ENCODE data around the gene ESPNL.
"Not testable (repeated sequence)": the region's sequence is repeated elsewhere in the genome, so short reads cannot be mapped to it uniquely, and the experiment has no call there.

Gene ESPNL

GRCh38 chr2:238100049-238100820 lies at the start of gene ESPNL:
Gene ESPNL, plus strand, starts transcription at chr2:238100340. Its CDS starts 80 bp downstream, at chr2:238100420.
- Histone ChIP-seq H3K9me3 (ENCODE audit: insufficient read depth, low read depth, low read length) (no peaks in the 10 kb centered on the region), H3K36me3 (ENCODE audit: insufficient read depth, low read length) (no peaks in the 10 kb centered on the region), H2AFZ (ENCODE audit: low read length) (no peak within 1 kb of the TSS), H3K9ac (ENCODE audit: low read depth, low read length, poor library complexity, severe bottlenecking) (no peak within 1 kb of the TSS), H3K27me3 (ENCODE audit: insufficient read depth, low read length, poor library complexity, severe bottlenecking) (no peaks in the 10 kb centered on the region), H3K4me1 (ENCODE audit: insufficient read depth, low read length, poor library complexity, severe bottlenecking) (peaks cover 5% of the 10 kb centered on the region), H4K20me1 (ENCODE audit: insufficient read depth, low read length, poor library complexity, severe bottlenecking) (no peaks in the 10 kb centered on the region), H3K79me2 (ENCODE audit: insufficient read depth, low read length) (no peaks in the 10 kb centered on the region), H3K4me3 (ENCODE audit: low read length, poor library complexity, severe bottlenecking) (no peak within 1 kb of the TSS), H3K9me2 (replicated peaks; ENCODE audit: low read depth, low read length) (no peaks in the 10 kb centered on the region), H3F3A (ENCODE audit: low read depth) (no peaks in the 10 kb centered on the region), H3K4me2 (ENCODE audit: low read depth, low read length, poor library complexity, severe bottlenecking) (no peak within 1 kb of the TSS)
- TF ChIP-seq EZH2phosphoT487 (IDR thresholded peaks at IDR 0.05; ENCODE audit: borderline replicate concordance) = no peak
- no peak for TF ChIP-seq CTCF (conservative IDR thresholded peaks at IDR 0.05; ENCODE audit: low read length)

GRCh38 chr2:238053191-238053776 lies 46.9 kb upstream of the ESPNL start:
- TF ChIP-seq CTCF (conservative IDR thresholded peaks at IDR 0.05; ENCODE audit: low read length) (no peak), EZH2phosphoT487 (IDR thresholded peaks at IDR 0.05; ENCODE audit: borderline replicate concordance) (no peak)
- Histone ChIP-seq H3K4me2 (ENCODE audit: low read depth, low read length, poor library complexity, severe bottlenecking) (no peak overlapping the region), H4K20me1 (ENCODE audit: insufficient read depth, low read length, poor library complexity, severe bottlenecking) (no peaks in the 10 kb centered on the region), H3K9ac (ENCODE audit: low read depth, low read length, poor library complexity, severe bottlenecking) (no peak overlapping the region), H3F3A (ENCODE audit: low read depth) (peaks cover 6% of the 10 kb centered on the region; the same call in 1 of the 2 replicates), H2AFZ (ENCODE audit: low read length) (no peak overlapping the region), H3K9me3 (ENCODE audit: insufficient read depth, low read depth, low read length) (no peaks in the 10 kb centered on the region), H3K27me3 (ENCODE audit: insufficient read depth, low read length, poor library complexity, severe bottlenecking) (no peaks in the 10 kb centered on the region), H3K79me2 (ENCODE audit: insufficient read depth, low read length) (no peaks in the 10 kb centered on the region), H3K36me3 (ENCODE audit: insufficient read depth, low read length) (no peaks in the 10 kb centered on the region), H3K9me2 (replicated peaks; ENCODE audit: low read depth, low read length) (no peaks in the 10 kb centered on the region), H3K4me3 (ENCODE audit: low read length, poor library complexity, severe bottlenecking) (no peak overlapping the region), H3K4me1 (ENCODE audit: insufficient read depth, low read length, poor library complexity, severe bottlenecking) (peaks cover 10% of the 10 kb centered on the region)

- Histone ChIP-seq H3K36me3 (ENCODE audit: insufficient read depth, low read length) (no peaks in the 10 kb centered on the region), H2AFZ (ENCODE audit: low read length) (no peak overlapping the region), H3K4me2 (ENCODE audit: low read depth, low read length, poor library complexity, severe bottlenecking) (no peak overlapping the region), H4K20me1 (ENCODE audit: insufficient read depth, low read length, poor library complexity, severe bottlenecking) (no peaks in the 10 kb centered on the region), H3K9ac (ENCODE audit: low read depth, low read length, poor library complexity, severe bottlenecking) (no peak overlapping the region), H3K9me3 (ENCODE audit: insufficient read depth, low read depth, low read length) (no peaks in the 10 kb centered on the region), H3F3A (ENCODE audit: low read depth) (peaks cover 6% of the 10 kb centered on the region; the same call in 1 of the 2 replicates), H3K9me2 (replicated peaks; ENCODE audit: low read depth, low read length) (no peaks in the 10 kb centered on the region), H3K27me3 (ENCODE audit: insufficient read depth, low read length, poor library complexity, severe bottlenecking) (no peaks in the 10 kb centered on the region), H3K79me2 (ENCODE audit: insufficient read depth, low read length) (peaks cover 13% of the 10 kb centered on the region), H3K4me1 (ENCODE audit: insufficient read depth, low read length, poor library complexity, severe bottlenecking) (peaks cover 17% of the 10 kb centered on the region), H3K4me3 (ENCODE audit: low read length, poor library complexity, severe bottlenecking) (no peak overlapping the region)
- no peak for TF ChIP-seq EZH2phosphoT487 (IDR thresholded peaks at IDR 0.05; ENCODE audit: borderline replicate concordance)
- no peak for TF ChIP-seq CTCF (conservative IDR thresholded peaks at IDR 0.05; ENCODE audit: low read length)
Measured at GRCh38 chr2:238055841-238056240, 44.3 kb upstream of the ESPNL start.

- H3K79me2 ChIP-seq (ENCODE audit: insufficient read depth, low read length) = peaks cover 30% of the 10 kb centered on the region
- H3K4me1 ChIP-seq (ENCODE audit: insufficient read depth, low read length, poor library complexity, severe bottlenecking) = peaks cover 30% of the 10 kb centered on the region
- not testable (repeated sequence) for H3K4me2 ChIP-seq (ENCODE audit: low read depth, low read length, poor library complexity, severe bottlenecking); H3K9me3 ChIP-seq (ENCODE audit: insufficient read depth, low read depth, low read length); H3K27me3 ChIP-seq (ENCODE audit: insufficient read depth, low read length, poor library complexity, severe bottlenecking); H3K9me2 ChIP-seq (replicated peaks; ENCODE audit: low read depth, low read length); H4K20me1 ChIP-seq (ENCODE audit: insufficient read depth, low read length, poor library complexity, severe bottlenecking); H3K9ac ChIP-seq (ENCODE audit: low read depth, low read length, poor library complexity, severe bottlenecking); H3K4me3 ChIP-seq (ENCODE audit: low read length, poor library complexity, severe bottlenecking); H3K36me3 ChIP-seq (ENCODE audit: insufficient read depth, low read length); H3F3A ChIP-seq (ENCODE audit: low read depth); H2AFZ ChIP-seq (ENCODE audit: low read length)
Measured at GRCh38 chr2:238057696-238058575, 42.2 kb upstream of the ESPNL start.
